GM06990 (cell line): Measurements from ENCODE around the gene LILRA6.
"Not testable (repeated sequence)": the region's sequence is repeated elsewhere in the genome, so short reads cannot be mapped to it uniquely, and the experiment has no call there.

Experiments used
- DNase-seq: peaks from one replicate; pipeline ENCODE4 v3.0.0-alpha.2; 2011; ENCODE audit not compliant: insufficient read length; ENCODE audit errors: extremely low read depth
- H3K27me3 ChIP-seq: replicated peaks from 2 replicates; pipeline ENCODE4 v1.6.0; 2011; ENCODE audit warnings: low read length; ENCODE audit not compliant: control insufficient read depth, insufficient read depth
- H3K36me3 ChIP-seq: 2 replicates; pipeline ENCODE4 v1.5.1; 2011; ENCODE audit warnings: low read length; ENCODE audit not compliant: control insufficient read depth, insufficient read depth
- H3K4me3 ChIP-seq: replicated peaks from 2 replicates; pipeline ENCODE4 v1.5.1; 2011; ENCODE audit warnings: low read depth, mild to moderate bottlenecking, control low read depth, low read length
- TF ChIP-seq, protein P1 (sequence below): IDR thresholded peaks from 2 replicates; pipeline ENCODE4 v1.5.1; 2011; ENCODE audit warnings: low read length, control low read depth, mild to moderate bottlenecking, inconsistent platforms; ENCODE audit not compliant: insufficient read depth, poor library complexity, severe bottlenecking

LILRA6 gene

DNA sequence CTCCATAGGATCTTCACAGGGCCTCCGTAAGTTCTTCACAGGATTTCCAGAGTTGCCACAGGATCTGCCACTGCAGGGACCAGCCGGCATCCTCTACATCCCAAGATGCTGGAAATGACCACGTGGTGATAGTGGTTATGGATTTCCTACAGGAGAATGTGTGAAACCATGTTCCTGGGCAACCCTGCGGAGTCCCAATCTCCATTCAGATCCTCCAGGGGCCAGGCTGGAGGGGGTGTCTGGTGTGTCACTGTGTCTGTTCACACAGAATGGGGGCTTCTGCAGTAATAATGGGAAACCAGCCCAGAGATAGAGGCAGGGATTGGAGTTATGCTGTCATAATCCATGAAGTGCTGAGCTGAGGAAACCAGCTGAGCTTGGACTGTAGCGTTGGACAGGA lies 8.6 kb downstream of the LILRA6 start:
- TF ChIP-seq, protein P1, sequence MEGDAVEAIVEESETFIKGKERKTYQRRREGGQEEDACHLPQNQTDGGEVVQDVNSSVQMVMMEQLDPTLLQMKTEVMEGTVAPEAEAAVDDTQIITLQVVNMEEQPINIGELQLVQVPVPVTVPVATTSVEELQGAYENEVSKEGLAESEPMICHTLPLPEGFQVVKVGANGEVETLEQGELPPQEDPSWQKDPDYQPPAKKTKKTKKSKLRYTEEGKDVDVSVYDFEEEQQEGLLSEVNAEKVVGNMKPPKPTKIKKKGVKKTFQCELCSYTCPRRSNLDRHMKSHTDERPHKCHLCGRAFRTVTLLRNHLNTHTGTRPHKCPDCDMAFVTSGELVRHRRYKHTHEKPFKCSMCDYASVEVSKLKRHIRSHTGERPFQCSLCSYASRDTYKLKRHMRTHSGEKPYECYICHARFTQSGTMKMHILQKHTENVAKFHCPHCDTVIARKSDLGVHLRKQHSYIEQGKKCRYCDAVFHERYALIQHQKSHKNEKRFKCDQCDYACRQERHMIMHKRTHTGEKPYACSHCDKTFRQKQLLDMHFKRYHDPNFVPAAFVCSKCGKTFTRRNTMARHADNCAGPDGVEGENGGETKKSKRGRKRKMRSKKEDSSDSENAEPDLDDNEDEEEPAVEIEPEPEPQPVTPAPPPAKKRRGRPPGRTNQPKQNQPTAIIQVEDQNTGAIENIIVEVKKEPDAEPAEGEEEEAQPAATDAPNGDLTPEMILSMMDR = no peak
- DNase-seq = no peak
- no peaks in the 10 kb centered on the region for H3K27me3 ChIP-seq
- no peak overlapping the region for H3K4me3 ChIP-seq
- H3K36me3 ChIP-seq = no peaks in the 10 kb centered on the region

DNA sequence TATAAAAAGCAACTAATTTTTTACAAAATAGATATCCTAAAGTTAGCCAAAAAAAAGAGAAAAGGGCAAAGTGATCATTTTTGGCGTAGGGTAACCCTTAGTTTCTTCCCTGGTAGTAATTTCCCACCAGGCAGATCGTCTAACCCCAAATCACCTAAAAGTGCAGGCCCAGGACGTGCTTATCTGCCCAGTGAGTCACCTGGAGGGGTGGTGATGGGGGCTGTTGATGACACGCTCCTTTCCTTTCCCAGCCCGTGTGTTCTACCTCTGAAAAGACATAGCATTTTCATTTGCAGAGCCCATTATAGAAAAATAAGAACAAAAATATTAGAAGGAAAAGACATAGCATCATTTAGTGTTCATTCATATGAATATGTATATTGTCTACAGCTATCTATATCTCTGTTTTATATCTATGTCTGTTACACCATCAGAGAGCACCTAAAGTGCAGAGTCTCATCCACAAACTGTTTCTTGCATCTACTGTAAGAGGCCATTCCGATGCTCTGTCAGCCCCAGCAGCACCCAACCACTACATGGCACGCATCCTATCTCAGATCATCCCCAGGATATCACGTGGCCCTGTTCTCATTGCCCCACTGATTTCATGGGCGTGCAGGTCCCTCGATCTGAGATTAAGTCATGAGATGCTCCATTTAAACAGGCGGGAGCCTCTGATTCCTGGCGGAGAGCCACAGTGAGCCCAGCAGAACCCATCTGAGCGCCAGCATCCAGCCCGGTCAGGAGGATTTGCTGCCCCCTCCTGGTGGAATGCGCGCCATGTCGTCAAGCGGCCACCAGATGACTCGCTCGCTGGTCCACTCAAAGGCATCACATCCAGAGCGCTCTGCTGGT lies 11.3 kb downstream of the LILRA6 start:
- Histone ChIP-seq H3K4me3 (no peak overlapping the region), H3K36me3 (no peaks in the 10 kb centered on the region), H3K27me3 (no peaks in the 10 kb centered on the region)
- TF ChIP-seq, protein P1 = peak; percentile 68
- peak; percentile 51 for DNase-seq

DNA sequence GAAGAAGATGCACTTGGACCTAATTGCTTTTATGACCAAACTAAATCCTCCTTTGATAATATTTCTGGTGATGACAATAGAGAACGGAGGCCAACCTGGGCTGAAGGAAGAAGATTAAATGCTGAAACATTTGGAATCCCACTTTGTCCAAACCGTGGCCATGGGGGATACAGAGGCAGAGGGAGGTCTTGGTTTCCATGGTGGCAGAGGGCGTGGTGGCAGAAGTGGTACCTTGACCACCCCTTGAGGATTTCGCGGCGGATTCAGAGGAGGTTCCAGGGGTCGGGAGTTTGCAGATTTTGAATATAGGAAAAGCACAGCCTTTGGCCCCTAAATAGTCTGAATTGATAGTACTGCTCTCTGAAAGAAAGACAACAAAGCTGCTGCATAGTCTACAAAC lies 12.6 kb downstream of the LILRA6 start:
- H3K4me3 ChIP-seq = no peak overlapping the region
- no peak for DNase-seq

DNA sequence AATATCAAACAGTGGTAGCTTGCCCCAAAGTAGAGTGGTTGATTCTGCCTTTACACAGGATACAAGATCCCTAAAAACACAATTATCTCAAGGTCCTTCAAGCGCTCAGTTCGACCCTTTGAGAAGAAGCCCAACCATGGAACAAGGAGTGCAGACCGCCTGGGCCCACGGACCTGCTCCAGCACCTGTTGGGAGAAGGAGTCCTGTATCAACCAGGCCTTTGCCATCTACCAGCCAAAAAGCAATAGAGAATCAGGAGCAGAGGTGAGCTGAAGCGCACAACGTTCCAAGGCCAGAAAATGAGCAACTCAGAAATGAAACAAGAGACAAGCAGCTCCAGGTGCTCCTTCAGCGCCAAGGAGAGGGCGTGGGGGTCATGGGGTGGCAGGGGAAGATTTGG lies 13.4 kb downstream of the LILRA6 start:
- TF ChIP-seq, protein P1 = no peak
- Histone ChIP-seq H3K4me3 (no peak overlapping the region), H3K36me3 (no peaks in the 10 kb centered on the region), H3K27me3 (no peaks in the 10 kb centered on the region)
- DNase-seq = no peak

More for the DNA sequence above, 12.6 kb downstream of the LILRA6 start:
- TF ChIP-seq, protein P1 = no peak
- Histone ChIP-seq H3K36me3 (no peaks in the 10 kb centered on the region), H3K27me3 (no peaks in the 10 kb centered on the region)

DNA sequence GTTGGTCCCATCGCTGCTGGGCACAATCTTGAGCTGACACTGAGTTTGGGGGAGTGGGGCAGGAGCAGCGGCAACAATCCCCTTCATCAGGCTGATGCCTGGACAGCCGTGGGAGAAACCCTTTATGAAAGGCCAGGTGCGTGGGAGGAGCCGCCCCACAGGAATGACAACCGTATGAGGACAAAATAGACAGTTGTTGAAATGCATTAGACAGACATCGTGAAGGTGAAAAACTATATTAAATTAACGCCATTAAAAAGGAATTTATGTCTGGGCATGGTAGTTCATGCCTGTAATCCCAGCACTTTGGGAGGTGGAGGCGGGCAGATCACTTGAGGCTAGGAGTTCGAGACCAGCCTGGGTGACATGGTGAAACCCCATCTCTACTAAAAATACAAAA lies 18.0 kb downstream of the LILRA6 start:
- H3K27me3 ChIP-seq, DNase-seq: not testable (repeated sequence)

DNA sequence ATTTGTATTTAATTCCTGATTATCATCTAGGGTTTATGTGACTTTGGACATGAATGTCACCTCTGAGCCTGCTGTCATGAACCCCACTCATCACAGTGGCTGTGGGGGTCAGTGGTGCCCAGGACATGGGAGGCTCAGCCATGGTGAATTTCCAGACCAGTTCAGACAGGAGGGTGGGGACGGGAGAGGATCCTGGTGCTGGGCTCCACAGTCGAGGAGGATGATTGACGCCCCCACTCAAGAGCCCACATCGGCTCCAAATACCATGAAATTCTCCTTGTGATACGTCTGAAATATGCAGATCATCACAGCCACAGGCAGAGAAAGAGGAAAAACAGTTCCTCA lies 18.7 kb downstream of the LILRA6 start:
- H3K27me3 ChIP-seq, H3K36me3 ChIP-seq, DNase-seq, H3K4me3 ChIP-seq: not testable (repeated sequence)

More for the DNA sequence above, 18.0 kb downstream of the LILRA6 start:
- H3K36me3 ChIP-seq, H3K4me3 ChIP-seq: not testable (repeated sequence)

DNA sequence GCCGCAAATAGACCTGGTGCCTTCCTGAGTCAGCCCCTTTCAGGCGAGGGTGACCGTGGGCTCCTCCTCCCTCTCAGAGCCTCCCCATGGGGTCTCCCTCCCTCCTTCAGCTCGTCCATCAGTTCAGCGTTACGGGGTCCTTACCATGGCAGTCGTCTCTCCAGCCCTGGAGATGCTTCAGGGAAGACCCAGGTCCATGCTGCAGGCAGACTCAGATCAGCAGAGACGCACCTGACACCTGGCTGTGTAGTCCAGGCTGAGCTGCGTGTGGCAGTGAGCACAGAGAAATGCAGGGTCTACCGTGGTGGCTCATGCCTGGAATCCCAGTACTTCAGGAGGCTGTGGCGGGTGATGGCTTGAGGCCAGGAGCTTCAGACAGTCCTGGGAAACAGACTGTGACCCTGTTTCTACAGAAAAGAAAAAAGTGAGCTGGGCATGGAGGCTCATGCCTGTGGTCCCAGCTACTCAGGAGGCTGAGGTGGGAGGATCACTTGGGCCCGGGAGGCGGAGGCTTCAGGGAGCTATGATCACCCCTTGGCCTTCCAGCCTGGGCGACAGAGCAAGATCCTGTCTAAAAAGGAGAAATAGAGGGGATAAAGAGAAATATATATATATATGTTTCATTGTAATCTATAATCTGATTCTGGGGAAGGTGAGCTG lies 19.2 kb downstream of the LILRA6 start:
- H3K36me3 ChIP-seq, H3K27me3 ChIP-seq, H3K4me3 ChIP-seq, DNase-seq: not testable (repeated sequence)

DNA sequence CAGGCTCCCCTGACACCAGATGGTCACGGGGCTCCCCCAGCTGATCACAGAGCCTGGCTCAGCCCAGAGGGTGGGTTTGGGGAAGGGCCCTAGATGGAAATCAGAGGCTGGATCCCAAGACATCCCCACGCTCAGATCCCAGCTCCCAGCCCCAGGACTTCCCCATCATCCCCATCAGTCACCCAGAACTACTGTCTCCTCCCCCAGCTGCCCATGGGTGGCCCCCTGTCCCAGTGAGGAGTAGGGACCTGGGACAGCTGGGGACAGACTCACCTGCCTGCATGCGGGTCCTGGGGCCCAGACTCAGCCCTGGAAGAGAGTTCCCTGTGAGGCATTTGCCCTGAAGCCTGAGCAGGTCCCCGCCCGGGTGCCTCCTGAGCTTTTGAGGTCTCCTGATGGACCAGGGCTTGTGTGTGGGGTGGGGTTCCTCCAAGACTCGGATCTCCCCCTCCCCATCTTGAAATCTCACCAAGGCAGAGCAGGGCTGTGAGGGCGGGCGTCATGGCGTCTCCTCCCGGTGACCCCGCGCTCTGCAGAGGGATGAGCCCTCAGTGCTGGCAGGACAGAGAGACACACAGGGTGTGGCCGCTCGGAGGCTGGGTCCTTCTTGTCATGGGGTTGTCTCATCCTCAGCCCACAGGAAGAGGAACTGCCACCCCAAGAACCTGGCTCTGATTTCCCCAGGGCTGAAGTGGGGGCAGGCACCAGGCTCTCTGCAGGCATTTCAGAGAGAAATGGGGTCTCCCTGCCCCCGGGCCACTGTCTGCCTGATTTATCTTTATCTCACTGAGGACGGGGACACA lies 19.9 kb downstream of the LILRA6 start, which contains the start of gene LILRB3:
LILRB3 (minus strand) TSS at position 534 of the 803 bp plus-strand sequence; CDS start at position 503, 31 bp downstream.
- not testable (repeated sequence) for H3K27me3 ChIP-seq, DNase-seq, H3K4me3 ChIP-seq, H3K36me3 ChIP-seq

DNA sequence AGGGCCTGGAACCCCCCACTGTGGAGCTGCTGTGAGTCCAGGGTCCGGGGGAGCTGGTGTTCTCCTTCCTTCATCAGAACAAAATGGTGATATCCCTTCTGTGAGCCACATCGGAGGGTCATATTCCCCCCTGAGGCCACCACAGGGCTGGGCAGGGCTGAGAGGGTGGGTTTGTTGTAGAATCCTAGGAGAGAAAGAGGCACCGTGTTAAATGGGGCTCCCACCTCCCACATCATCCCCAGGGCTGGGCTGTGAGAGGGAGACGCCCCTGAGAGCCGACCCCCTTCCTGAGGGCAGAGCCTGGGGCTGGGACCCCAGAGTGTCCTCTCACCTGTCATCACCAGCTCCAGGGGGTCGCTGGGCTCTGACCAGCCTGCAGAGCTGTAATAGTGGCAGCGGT lies 20.6 kb downstream of the LILRA6 start:
- not testable (repeated sequence) for H3K27me3 ChIP-seq, H3K36me3 ChIP-seq, H3K4me3 ChIP-seq, DNase-seq
